Measurements from ENCODE around the gene MAP3K1.

The MAP3K1 gene

DNA sequence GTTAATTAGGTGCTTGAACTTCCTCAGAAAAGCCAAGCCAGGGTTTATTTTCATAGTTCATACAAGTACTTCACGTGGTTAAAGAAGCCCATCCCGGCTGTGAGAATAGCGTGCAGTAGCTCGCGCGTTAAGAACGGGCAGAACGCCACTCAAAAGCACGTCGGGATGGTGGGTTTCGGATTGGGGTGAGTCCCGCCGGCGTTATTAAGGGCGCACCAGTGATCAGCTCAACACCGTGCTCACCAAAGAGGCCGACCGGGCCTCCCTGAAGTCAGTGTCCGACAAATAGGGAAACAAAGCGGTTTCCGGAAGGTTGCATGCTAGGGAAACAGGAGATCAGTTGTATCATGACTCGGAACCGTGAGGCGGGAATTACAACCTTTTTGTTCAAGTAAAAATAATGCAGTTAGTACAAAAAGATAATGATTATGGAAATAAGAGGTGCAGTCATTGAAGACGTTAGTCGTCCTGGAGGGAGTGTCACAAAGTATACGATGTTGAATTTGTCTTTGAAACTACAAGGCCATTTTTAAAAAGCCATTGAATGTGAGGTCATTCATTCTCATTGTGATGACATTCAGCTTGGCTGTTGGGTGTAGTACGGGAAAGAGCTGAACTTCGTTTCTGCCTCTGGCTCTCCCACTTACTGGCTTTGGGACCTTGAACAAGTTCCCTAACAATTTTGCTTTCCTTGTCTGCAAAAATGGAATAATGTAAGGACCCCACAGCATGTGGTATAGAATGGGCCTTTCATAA is 95.0 kb downstream of the MAP3K1 start:
- DNase-seq, result peak in 1 of 2 experiments; percentile 30

GRCh38 chr5:56913766-56914165 is 98.4 kb downstream of the MAP3K1 start:
- DNase-seq, result no peak

- DNase-seq, result no peak
These were observed 99.3 kb downstream of the MAP3K1 start for GRCh38 chr5:56914678-56915077.

DNA sequence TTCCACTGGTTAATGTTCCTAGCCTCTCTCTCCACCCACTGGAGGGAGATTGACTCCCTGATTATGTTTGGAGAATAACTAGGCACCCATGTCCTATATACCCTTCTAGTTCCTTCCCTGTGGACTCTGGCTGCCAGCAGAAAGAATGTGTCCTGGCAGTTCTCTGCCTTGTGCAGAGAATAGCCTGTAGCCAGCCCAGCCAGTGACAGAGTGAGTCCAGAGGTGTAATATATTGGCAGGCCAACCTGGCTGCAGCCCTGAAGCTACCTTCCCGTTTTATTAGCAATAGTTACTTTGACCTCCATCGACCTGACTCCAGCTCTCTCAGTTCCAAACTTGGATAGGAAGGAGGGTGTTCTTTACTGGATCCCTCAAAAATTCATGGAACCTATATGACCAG is 102.2 kb downstream of the MAP3K1 start:
- no peak for DNase-seq

GRCh38 chr5:56918054-56918453 is 102.7 kb downstream of the MAP3K1 start:
- no peak for DNase-seq

- no peak for DNase-seq
These were observed 104.8 kb downstream of the MAP3K1 start for GRCh38 chr5:56919942-56920662.

GRCh38 chr5:56922922-56923321 is 107.6 kb downstream of the MAP3K1 start:
- DNase-seq, result no peak

- DNase-seq, result no peak
These were observed 119.0 kb downstream of the MAP3K1 start for GRCh38 chr5:56934325-56934724.

GRCh38 chr5:56938858-56939257 is 123.5 kb downstream of the MAP3K1 start:
- DNase-seq, result no peak

DNA sequence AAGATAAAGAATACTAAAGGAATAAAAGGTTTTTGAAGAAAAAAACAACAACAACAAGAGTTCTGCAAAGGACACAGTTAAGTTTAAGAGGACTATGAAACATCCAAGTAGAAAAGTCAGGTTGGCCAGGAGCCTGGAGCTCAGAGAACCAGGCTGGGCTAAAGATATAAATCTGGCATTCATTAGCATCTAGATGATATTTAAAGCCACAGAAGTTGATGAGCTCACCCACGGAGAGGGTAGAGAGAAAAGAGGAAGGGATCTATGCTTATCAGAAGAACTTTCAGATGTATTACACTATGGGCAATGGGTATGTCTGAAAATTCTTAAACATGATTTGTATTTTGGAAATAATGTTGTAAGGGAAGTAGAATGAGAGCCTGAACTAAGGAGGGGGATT is 126.6 kb downstream of the MAP3K1 start:
- no peak for DNase-seq
